ENCODE results near the gene ZNF521. TPM values are rescaled to one million over a fixed set of nuclear protein-coding genes. Genes with fewer than 3 reads are reported as not detected.

ZNF521 gene
- total and polyA plus RNA-seq, 8 donors: 0.80 to 290 (median 11.1) TPM

DNA sequence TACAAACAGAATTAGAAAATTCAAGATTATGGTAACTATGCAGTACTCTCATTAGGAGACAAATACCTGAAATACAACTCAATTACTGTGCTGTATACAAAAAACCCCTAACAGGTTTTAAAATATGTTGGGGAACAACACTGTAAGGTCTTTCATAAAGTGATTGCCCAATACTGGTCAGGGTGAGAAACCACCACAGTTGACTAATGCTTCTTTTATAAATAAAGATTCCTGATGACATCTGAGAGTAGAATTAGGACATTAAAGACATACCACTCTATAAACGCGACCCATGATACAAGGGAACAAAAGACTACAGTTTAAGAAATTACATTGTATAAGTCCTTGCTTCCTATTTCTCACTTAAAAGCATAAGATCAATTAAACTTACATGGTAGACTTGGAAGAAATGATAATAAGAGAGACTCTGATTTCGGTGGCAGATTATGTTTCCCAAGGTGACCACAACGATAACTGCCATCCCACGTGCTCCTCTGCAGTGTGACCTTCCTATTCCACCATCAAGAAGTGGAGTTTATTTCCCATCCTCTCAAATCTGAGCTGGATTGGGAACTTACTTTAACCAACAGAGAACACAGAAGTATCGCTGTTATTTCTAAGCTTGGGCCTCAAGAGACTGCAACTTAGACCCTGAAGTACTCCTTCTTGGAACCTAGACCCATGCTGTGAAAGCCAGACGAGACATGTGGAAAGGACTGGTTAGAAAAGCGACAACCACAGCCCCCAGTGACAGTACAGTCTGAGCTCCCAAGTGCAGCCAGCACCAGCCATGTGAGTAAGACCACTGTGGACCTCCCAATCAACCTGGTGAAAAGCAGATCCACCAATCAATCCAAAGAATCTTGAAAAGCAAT lies 52.3 kb downstream of the ZNF521 start:
- 76 to 84% (median 83%) methylated on average over 8 of the region's 8 CpGs for WGBS, 5 donors
- TF ChIP-seq POLR2AphosphoS5 (IDR thresholded peaks at IDR 0.05) (no peak), POLR2A (IDR thresholded peaks at IDR 0.05) (no peak), EP300 (IDR thresholded peaks at IDR 0.05) (no peak)
- TF ChIP-seq, protein P1, sequence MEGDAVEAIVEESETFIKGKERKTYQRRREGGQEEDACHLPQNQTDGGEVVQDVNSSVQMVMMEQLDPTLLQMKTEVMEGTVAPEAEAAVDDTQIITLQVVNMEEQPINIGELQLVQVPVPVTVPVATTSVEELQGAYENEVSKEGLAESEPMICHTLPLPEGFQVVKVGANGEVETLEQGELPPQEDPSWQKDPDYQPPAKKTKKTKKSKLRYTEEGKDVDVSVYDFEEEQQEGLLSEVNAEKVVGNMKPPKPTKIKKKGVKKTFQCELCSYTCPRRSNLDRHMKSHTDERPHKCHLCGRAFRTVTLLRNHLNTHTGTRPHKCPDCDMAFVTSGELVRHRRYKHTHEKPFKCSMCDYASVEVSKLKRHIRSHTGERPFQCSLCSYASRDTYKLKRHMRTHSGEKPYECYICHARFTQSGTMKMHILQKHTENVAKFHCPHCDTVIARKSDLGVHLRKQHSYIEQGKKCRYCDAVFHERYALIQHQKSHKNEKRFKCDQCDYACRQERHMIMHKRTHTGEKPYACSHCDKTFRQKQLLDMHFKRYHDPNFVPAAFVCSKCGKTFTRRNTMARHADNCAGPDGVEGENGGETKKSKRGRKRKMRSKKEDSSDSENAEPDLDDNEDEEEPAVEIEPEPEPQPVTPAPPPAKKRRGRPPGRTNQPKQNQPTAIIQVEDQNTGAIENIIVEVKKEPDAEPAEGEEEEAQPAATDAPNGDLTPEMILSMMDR (IDR thresholded peaks at IDR 0.05): no peak
- peaks cover 0 to 12% (median 0%) of the 10 kb centered on the region in 4 donors for H3K4me1 ChIP-seq
- intact Hi-C loops (cut with DNase I; ENCODE audit: low total_unique reads): no loop called here
- no peaks in the 10 kb centered on the region for H3K9me3 ChIP-seq
- no peak for DNase-seq
- no peak overlapping the region for H3K4me3 ChIP-seq
- H3K36me3 ChIP-seq: no peaks in the 10 kb centered on the region
- H3K27ac ChIP-seq: peak overlapping the region in 2 of 5 donors; percentile 58 to 59
- no peaks in the 10 kb centered on the region for H3K27me3 ChIP-seq

DNA sequence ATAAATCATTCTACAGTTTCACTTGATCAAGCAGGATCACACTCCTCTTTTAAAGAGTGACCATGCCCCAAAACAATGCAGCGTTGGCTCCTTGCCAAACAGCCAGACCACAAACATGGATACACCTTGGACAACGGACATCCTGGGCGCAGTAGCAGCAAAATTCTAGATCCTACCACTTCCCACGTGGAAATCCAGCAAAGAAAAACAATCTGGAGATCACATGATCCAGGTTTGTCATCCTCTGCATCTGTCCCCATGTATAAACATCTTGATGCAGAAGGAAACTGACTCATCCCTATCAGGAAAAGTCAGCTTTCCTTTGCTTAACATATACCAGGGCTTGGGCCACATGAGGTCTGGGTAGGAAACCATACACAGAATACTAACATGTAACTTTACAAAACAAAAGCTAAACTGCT lies 53.1 kb downstream of the ZNF521 start:
- no peaks in the 10 kb centered on the region for H3K27me3 ChIP-seq
- peaks cover 0 to 12% (median 0%) of the 10 kb centered on the region in 4 donors for H3K4me1 ChIP-seq
- peak in 1 of 2 donors; percentile 40 for DNase-seq
- no peaks in the 10 kb centered on the region for H3K9me3 ChIP-seq
- 40 to 60% (median 50%) methylated on average over 4 of the region's 4 CpGs for WGBS, 5 donors
- H3K36me3 ChIP-seq: no peaks in the 10 kb centered on the region
- no peak overlapping the region for H3K4me3 ChIP-seq
- intact Hi-C loops (cut with DNase I; ENCODE audit: low total_unique reads): no loop called here
- TF ChIP-seq POLR2A (IDR thresholded peaks at IDR 0.05): no peak
- TF ChIP-seq, protein P1 (IDR thresholded peaks at IDR 0.05): no peak
- TF ChIP-seq POLR2AphosphoS5 (IDR thresholded peaks at IDR 0.05): peak in 2 of 3 donors; percentile 45 to 65
- no peak for TF ChIP-seq EP300 (IDR thresholded peaks at IDR 0.05)
- H3K27ac ChIP-seq: peak overlapping the region in 2 of 5 donors; percentile 58 to 59

DNA sequence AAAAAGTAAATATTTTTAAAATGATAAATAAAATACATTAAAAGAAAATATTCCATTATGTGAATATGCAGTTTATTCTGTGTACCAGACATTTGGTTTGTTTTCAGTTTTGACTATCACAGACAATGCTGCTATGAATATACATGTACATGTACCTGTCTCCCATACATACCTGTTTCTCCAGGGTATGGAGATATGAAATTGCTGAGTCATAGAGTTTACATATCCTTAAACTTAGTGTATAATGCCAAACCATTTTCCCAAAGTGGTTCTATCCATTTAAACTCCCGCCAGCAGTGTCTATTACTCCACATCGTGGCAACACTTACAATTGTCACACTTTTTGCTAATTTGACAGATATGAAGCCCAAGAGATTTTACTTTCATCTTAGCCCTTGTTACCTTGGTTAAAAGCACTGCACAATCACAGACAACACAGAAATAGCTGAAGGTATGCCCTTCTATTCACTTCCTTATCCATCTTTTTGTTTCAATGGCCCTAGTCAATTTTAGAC lies 56.3 kb downstream of the ZNF521 start:
- intact Hi-C loops (cut with DNase I; ENCODE audit: low total_unique reads): no loop called here
- no peaks in the 10 kb centered on the region for H3K36me3 ChIP-seq
- 91 to 94% (median 93%) methylated on average over 2 of the region's 2 CpGs for WGBS, 5 donors
- TF ChIP-seq POLR2A (IDR thresholded peaks at IDR 0.05) (no peak), POLR2AphosphoS5 (IDR thresholded peaks at IDR 0.05) (no peak), EP300 (IDR thresholded peaks at IDR 0.05) (no peak)
- TF ChIP-seq, protein P1 (IDR thresholded peaks at IDR 0.05): no peak
- H3K27me3 ChIP-seq: no peaks in the 10 kb centered on the region
- DNase-seq: no peak
- no peak overlapping the region for H3K4me3 ChIP-seq
- H3K4me1 ChIP-seq: peaks cover 0 to 12% (median 0%) of the 10 kb centered on the region in 4 donors
- no peak overlapping the region for H3K27ac ChIP-seq
- H3K9me3 ChIP-seq: no peaks in the 10 kb centered on the region

DNA sequence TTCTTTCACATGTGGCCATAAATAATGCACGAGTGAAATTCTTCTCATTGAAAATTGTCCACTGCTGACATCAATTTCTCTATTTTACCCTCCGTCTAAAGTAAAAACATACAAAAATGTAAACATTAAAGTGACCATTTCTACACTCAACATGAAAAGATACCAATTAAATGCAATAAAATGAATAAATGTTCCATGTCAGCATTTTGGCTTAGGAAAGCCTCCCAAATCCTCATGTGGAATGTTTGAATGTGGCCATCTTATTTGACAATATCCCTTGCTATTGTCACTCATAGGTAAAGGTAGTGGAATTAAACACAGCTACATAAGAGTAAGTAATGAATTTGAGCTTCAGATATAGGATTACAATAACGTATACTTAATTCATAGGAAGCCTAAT lies 60.8 kb downstream of the ZNF521 start:
- WGBS, 5 donors: 90 to 94% (median 92%) methylated on average over 3 of the region's 3 CpGs

More for the DNA sequence above, 60.8 kb downstream of the ZNF521 start:
- H3K4me1 ChIP-seq: peaks cover 0 to 14% (median 0%) of the 10 kb centered on the region in 4 donors
- no peak overlapping the region for H3K4me3 ChIP-seq
- DNase-seq: no peak
- H3K36me3 ChIP-seq: no peaks in the 10 kb centered on the region
- H3K27ac ChIP-seq: no peak overlapping the region
- TF ChIP-seq EP300 (IDR thresholded peaks at IDR 0.05): no peak
- TF ChIP-seq, protein P1 (IDR thresholded peaks at IDR 0.05): no peak
- TF ChIP-seq POLR2A (IDR thresholded peaks at IDR 0.05): no peak
- TF ChIP-seq POLR2AphosphoS5 (IDR thresholded peaks at IDR 0.05): no peak
- no peaks in the 10 kb centered on the region for H3K9me3 ChIP-seq
- H3K27me3 ChIP-seq: no peaks in the 10 kb centered on the region
- intact Hi-C loops (cut with DNase I; ENCODE audit: low total_unique reads): no loop called here
